HUES48 (cell line): ENCODE measurements around the gene MPL.

Experiments
- H3K27ac ChIP-seq: one replicate; pipeline ENCODE4 v1.7.0; 2013; ENCODE audit warnings: low read depth, low read length, inconsistent platforms
- H3K27me3 ChIP-seq: 2 replicates; pipeline ENCODE4 v1.6.1; 2013; ENCODE audit warnings: mild to moderate bottlenecking, low read length; ENCODE audit not compliant: control insufficient read depth, insufficient read depth
- H3K36me3 ChIP-seq: 2 replicates; pipeline ENCODE4 v1.6.1; 2013; ENCODE audit warnings: low read length; ENCODE audit not compliant: control insufficient read depth, insufficient read depth
- H3K4me1 ChIP-seq: 2 replicates; pipeline ENCODE4 v1.6.1; 2013; ENCODE audit warnings: mild to moderate bottlenecking, low read length; ENCODE audit not compliant: control insufficient read depth, insufficient read depth
- H3K4me3 ChIP-seq: 2 replicates; pipeline ENCODE4 v1.5.1; 2013; ENCODE audit warnings: mild to moderate bottlenecking, low read depth, low read length
- H3K9ac ChIP-seq: 2 replicates; pipeline ENCODE4 v1.6.1; 2013; ENCODE audit warnings: mild to moderate bottlenecking, low read depth, low read length, moderate library complexity
- H3K9me3 ChIP-seq: 2 replicates; pipeline ENCODE4 v1.6.1; 2013; ENCODE audit warnings: low read length; ENCODE audit not compliant: control insufficient read depth, insufficient read depth

The MPL gene

GRCh38 chr1:43382027-43382779 is 44.6 kb downstream of the MPL start:
- Histone ChIP-seq H3K4me1 (no peaks in the 10 kb centered on the region), H3K27me3 (no peaks in the 10 kb centered on the region), H3K9ac (no peak overlapping the region), H3K4me3 (no peak overlapping the region), H3K27ac (no peak overlapping the region), H3K36me3 (peaks cover 50% of the 10 kb centered on the region), H3K9me3 (no peaks in the 10 kb centered on the region)

GRCh38 chr1:43383449-43383848 is 45.8 kb downstream of the MPL start:
- no peaks in the 10 kb centered on the region for H3K4me1 ChIP-seq
- H3K27me3 ChIP-seq = no peaks in the 10 kb centered on the region
- H3K9ac ChIP-seq = no peak overlapping the region
- no peak overlapping the region for H3K4me3 ChIP-seq
- no peaks in the 10 kb centered on the region for H3K9me3 ChIP-seq
- H3K27ac ChIP-seq = no peak overlapping the region
- H3K36me3 ChIP-seq = peaks cover 57% of the 10 kb centered on the region

- Histone ChIP-seq H3K9me3 (no peaks in the 10 kb centered on the region), H3K36me3 (peaks cover 57% of the 10 kb centered on the region), H3K27ac (no peak overlapping the region), H3K4me3 (no peak overlapping the region), H3K9ac (no peak overlapping the region), H3K4me1 (peaks cover 9% of the 10 kb centered on the region), H3K27me3 (no peaks in the 10 kb centered on the region)
Measured at GRCh38 chr1:43386676-43387075, 49.1 kb downstream of the MPL start.

- H3K4me3 ChIP-seq = 0 out of 2 replicates have a peak overlapping the region, but pooled peaks have one; percentile 89
Measured at GRCh38 chr1:43387976-43388599, 50.5 kb downstream of the MPL start.

GRCh38 chr1:43388613-43389012 is 51.0 kb downstream of the MPL start:
- no peaks in the 10 kb centered on the region for H3K9me3 ChIP-seq
- H3K27me3 ChIP-seq = no peaks in the 10 kb centered on the region
- peak overlapping the region; percentile 89 for H3K4me3 ChIP-seq
- H3K36me3 ChIP-seq = peaks cover 43% of the 10 kb centered on the region
- H3K9ac ChIP-seq = no peak overlapping the region
- no peak overlapping the region for H3K27ac ChIP-seq
- H3K4me1 ChIP-seq = peaks cover 9% of the 10 kb centered on the region

More at GRCh38 chr1:43387976-43388599, 50.5 kb downstream of the MPL start:
- no peak overlapping the region for H3K27ac ChIP-seq
- no peaks in the 10 kb centered on the region for H3K9me3 ChIP-seq
- H3K4me1 ChIP-seq = peaks cover 9% of the 10 kb centered on the region
- peaks cover 48% of the 10 kb centered on the region for H3K36me3 ChIP-seq
- H3K9ac ChIP-seq = no peak overlapping the region
- H3K27me3 ChIP-seq = no peaks in the 10 kb centered on the region

GRCh38 chr1:43389326-43390313 is 52.0 kb downstream of the MPL start, which contains the start of the genes MED8 and SZT2:
MED8 (minus strand) TSS chr1:43389800; CDS start chr1:43389764, 36 bp downstream.
SZT2 (plus strand) TSS chr1:43389899; CDS start chr1:43389969, 70 bp downstream.
- Histone ChIP-seq H3K4me1 (peaks cover 9% of the 10 kb centered on the region), H3K4me3 (peak within 1 kb of the TSS; percentile 89), H3K27ac (peak within 1 kb of the TSS; percentile 81), H3K27me3 (no peaks in the 10 kb centered on the region), H3K9me3 (no peaks in the 10 kb centered on the region), H3K9ac (peak within 1 kb of the TSS; percentile 58), H3K36me3 (peaks cover 33% of the 10 kb centered on the region)

GRCh38 chr1:43392702-43393101 is 55.1 kb downstream of the MPL start:
- peaks cover 3% of the 10 kb centered on the region; the same call in 1 of the 2 replicates for H3K36me3 ChIP-seq
- no peak overlapping the region for H3K27ac ChIP-seq
- H3K9ac ChIP-seq = no peak overlapping the region
- H3K9me3 ChIP-seq = no peaks in the 10 kb centered on the region
- no peak overlapping the region for H3K4me3 ChIP-seq
- peaks cover 9% of the 10 kb centered on the region for H3K4me1 ChIP-seq
- no peaks in the 10 kb centered on the region for H3K27me3 ChIP-seq

GRCh38 chr1:43395523-43395922 is 57.9 kb downstream of the MPL start:
- no peaks in the 10 kb centered on the region for H3K27me3 ChIP-seq
- peaks cover 2% of the 10 kb centered on the region; the same call in 1 of the 2 replicates for H3K4me1 ChIP-seq
- H3K27ac ChIP-seq = no peak overlapping the region
- no peaks in the 10 kb centered on the region for H3K36me3 ChIP-seq
- no peaks in the 10 kb centered on the region for H3K9me3 ChIP-seq
- H3K9ac ChIP-seq = no peak overlapping the region
- no peak overlapping the region for H3K4me3 ChIP-seq

GRCh38 chr1:43396059-43396458 is 58.4 kb downstream of the MPL start:
- Histone ChIP-seq H3K27ac (no peak overlapping the region), H3K9ac (no peak overlapping the region), H3K4me1 (no peaks in the 10 kb centered on the region), H3K27me3 (no peaks in the 10 kb centered on the region), H3K4me3 (no peak overlapping the region), H3K36me3 (no peaks in the 10 kb centered on the region), H3K9me3 (no peaks in the 10 kb centered on the region)

- no peaks in the 10 kb centered on the region for H3K9me3 ChIP-seq
- H3K4me3 ChIP-seq = no peak overlapping the region
- H3K4me1 ChIP-seq = no peaks in the 10 kb centered on the region
- H3K36me3 ChIP-seq = no peaks in the 10 kb centered on the region
- no peak overlapping the region for H3K27ac ChIP-seq
- H3K9ac ChIP-seq = no peak overlapping the region
- no peaks in the 10 kb centered on the region for H3K27me3 ChIP-seq
Measured at GRCh38 chr1:43398227-43398626, 60.6 kb downstream of the MPL start.
